Measurements from ENCODE around the gene GLI2.
A peak's percentile ranks its signal among the peaks of the same experiment; 100 is the strongest.

GLI2 gene

GRCh38 chr2:120722568-120723421 is 12.9 kb upstream of the GLI2 start:
- H3K9me3 ChIP-seq (ENCODE audit: control insufficient read depth, insufficient read depth, low read depth, low read length) = no peaks in the 10 kb centered on the region
- peaks cover 4% of the 10 kb centered on the region for H3K4me1 ChIP-seq (ENCODE audit: control insufficient read depth, insufficient read depth, low read length)
- CTCF ChIA-PET = interaction anchor here (0.6 kb wide), 1 partner anchor 20 kb away, joined by 4 read pairs; no protein-coding TSS in a partner anchor
- no peak overlapping the region for H3K4me3 ChIP-seq (ENCODE audit: low read depth, low read length)
- no peaks in the 10 kb centered on the region for H3K36me3 ChIP-seq (ENCODE audit: control insufficient read depth in 2 of 2, insufficient read depth in 1 of 2, low read length in 2 of 2)
- POLR2A ChIA-PET = no interaction called here
- peak overlapping the region; percentile 43; the same call in 1 of the 2 replicates for H3K27ac ChIP-seq (ENCODE audit: extremely low read depth, low read depth, low read length)
- TF ChIP-seq ZSCAN30 (tag by site-specific recombination; IDR thresholded peaks at IDR 0.05) = no peak
- TF ChIP-seq TRIM28 (IDR thresholded peaks at IDR 0.05; ENCODE audit: borderline replicate concordance, low read length) = peak; percentile 25; the same call in 1 of the 2 replicates
- no peak for TF ChIP-seq ZNF19 (tag by site-specific recombination; IDR thresholded peaks at IDR 0.05; ENCODE audit: low read depth)
- TF ChIP-seq GLIS1 (tag by site-specific recombination; IDR thresholded peaks at IDR 0.05) = peak; percentile 60

GRCh38 chr2:120726245-120726644 is 9.4 kb upstream of the GLI2 start:
- H3K36me3 ChIP-seq (ENCODE audit: control insufficient read depth in 2 of 2, insufficient read depth in 1 of 2, low read length in 2 of 2) = no peaks in the 10 kb centered on the region
- H3K4me3 ChIP-seq (ENCODE audit: low read depth, low read length) = no peak overlapping the region
- ChIA-PET CTCF (interaction anchor here (1.7 kb wide), 1 partner anchor 10 kb away, joined by 5 read pairs; the partner anchor contains the start of gene GLI2), POLR2A (no interaction called here)
- TF ChIP-seq SETDB1 (IDR thresholded peaks at IDR 0.05; ENCODE audit: insufficient read length, low read length) (peak; percentile 92), ZNF157 (tag by site-specific recombination; IDR thresholded peaks at IDR 0.05) (no peak), ZNF16 (tag by site-specific recombination; IDR thresholded peaks at IDR 0.05; ENCODE audit: low read depth) (no peak), MEIS1 (CRISPR knock-in tag; IDR thresholded peaks at IDR 0.05; ENCODE audit: borderline replicate concordance) (no peak), KLF17 (tag by site-specific recombination; IDR thresholded peaks at IDR 0.05) (no peak)
- H3K9me3 ChIP-seq (ENCODE audit: control insufficient read depth, insufficient read depth, low read depth, low read length) = no peaks in the 10 kb centered on the region
- H3K27ac ChIP-seq (ENCODE audit: extremely low read depth, low read depth, low read length) = no peak overlapping the region
- peaks cover 4% of the 10 kb centered on the region for H3K4me1 ChIP-seq (ENCODE audit: control insufficient read depth, insufficient read depth, low read length)

- Histone ChIP-seq H3K4me3 (ENCODE audit: low read depth, low read length) (no peak overlapping the region), H3K36me3 (ENCODE audit: control insufficient read depth in 2 of 2, insufficient read depth in 1 of 2, low read length in 2 of 2) (no peaks in the 10 kb centered on the region), H3K9me3 (ENCODE audit: control insufficient read depth, insufficient read depth, low read depth, low read length) (no peaks in the 10 kb centered on the region), H3K4me1 (ENCODE audit: control insufficient read depth, insufficient read depth, low read length) (no peaks in the 10 kb centered on the region; the same call in 1 of the 2 replicates), H3K27ac (ENCODE audit: extremely low read depth, low read depth, low read length) (no peak overlapping the region)
- ChIA-PET CTCF (interaction anchor here (0.6 to 0.7 kb wide), 3 partner anchors 43 to 341 kb away, joined by 3 read pairs; no protein-coding TSS in a partner anchor), POLR2A (interaction anchor here (0.7 kb wide), 1 partner anchor 115 kb away, joined by 3 read pairs; no protein-coding TSS in a partner anchor)
- no peak for TF ChIP-seq ZNF449 (tag by site-specific recombination; IDR thresholded peaks at IDR 0.05)
- no peak for TF ChIP-seq ZNF791 (tag by site-specific recombination; IDR thresholded peaks at IDR 0.05)
- no peak for TF ChIP-seq GLI2 (tag by site-specific recombination; IDR thresholded peaks at IDR 0.05; ENCODE audit: borderline replicate concordance, low read depth)
- no peak for TF ChIP-seq REPIN1 (tag by site-specific recombination; IDR thresholded peaks at IDR 0.05; ENCODE audit: low read depth)
- TF ChIP-seq ZNF223 (tag by site-specific recombination; IDR thresholded peaks at IDR 0.05) = no peak
- TF ChIP-seq ZNF600 (tag by site-specific recombination; IDR thresholded peaks at IDR 0.05) = 0 out of 2 replicates have a peak, but pooled peaks have one; percentile 27
- TF ChIP-seq EGR2 (tag by site-specific recombination; IDR thresholded peaks at IDR 0.05; ENCODE audit: low read depth) = peak; percentile 84
- peak; percentile 37; the same call in 1 of the 2 replicates for TF ChIP-seq SP7 (tag by site-specific recombination; IDR thresholded peaks at IDR 0.05)
- TF ChIP-seq ZNF37A (tag by site-specific recombination; IDR thresholded peaks at IDR 0.05) = no peak
- TF ChIP-seq ZNF221 (tag by site-specific recombination; IDR thresholded peaks at IDR 0.05; ENCODE audit: borderline replicate concordance) = no peak
- TF ChIP-seq WT1 (tag by site-specific recombination; IDR thresholded peaks at IDR 0.05) = peak; percentile 72
- TF ChIP-seq ZBTB49 (tag by site-specific recombination; IDR thresholded peaks at IDR 0.05; ENCODE audit: low read depth) = no peak
- no peak for TF ChIP-seq ZNF423 (tag by site-specific recombination; IDR thresholded peaks at IDR 0.05)
- 0 out of 2 replicates have a peak, but pooled peaks have one; percentile 24 for TF ChIP-seq ZIC2 (tag by site-specific recombination; IDR thresholded peaks at IDR 0.05)
- peak; percentile 88 for TF ChIP-seq ZFHX2 (tag by site-specific recombination; conservative IDR thresholded peaks at IDR 0.05)
Measured at GRCh38 chr2:120729406-120730399, 6.0 kb upstream of the GLI2 start.
